Subcutaneous adipose tissue (tissue), 4 donors: ENCODE data around the gene DPP7. TPM values are rescaled to one million over a fixed set of nuclear protein-coding genes. Genes with fewer than 3 reads are reported as not detected.

Source experiments
- CTCF ChIP-seq: fragments of 450-650 bp; IDR thresholded peaks from one replicate; pipeline ENCODE4 v1.5.1; 2016; ENCODE audit warnings: low read depth, mild to moderate bottlenecking, control low read depth, antibody characterized with exemption, moderate library complexity
- total RNA-seq, 4 donors: library from RNA; depleted of rRNA; stranded (reverse); fragments of >200 nt; gene quantifications; one replicate each; pipeline ENCODE4 v1.1.0, GENCODE V29; 2016

Gene DPP7
- total RNA-seq, 4 donors from 2014 or later, result 57.4 to 135 (median 117) TPM

- no peak for TF ChIP-seq CTCF
Observed at GRCh38 chr9:137130176-137130755, 15.7 kb upstream of the DPP7 start.

- no peak for TF ChIP-seq CTCF
Observed at GRCh38 chr9:137129456-137130175, 15.1 kb upstream of the DPP7 start.

GRCh38 chr9:137128862-137129455 is 14.4 kb upstream of the DPP7 start:
- no peak for TF ChIP-seq CTCF

- TF ChIP-seq CTCF, result no peak
Observed at GRCh38 chr9:137128158-137128861, 13.8 kb upstream of the DPP7 start.

- TF ChIP-seq CTCF, result no peak
Observed at GRCh38 chr9:137127301-137128157, 13.0 kb upstream of the DPP7 start.

- TF ChIP-seq CTCF, result no peak
Observed at GRCh38 chr9:137126786-137127185, 12.3 kb upstream of the DPP7 start.
